ENCODE measurements around the gene RB1. TPM values are rescaled to one million over a fixed set of nuclear protein-coding genes. Genes with fewer than 3 reads are reported as not detected.
A peak's percentile ranks its signal among the peaks of the same experiment; 100 is the strongest.

Gene RB1
- total RNA-seq, 1 donor, result 48.4 TPM

DNA sequence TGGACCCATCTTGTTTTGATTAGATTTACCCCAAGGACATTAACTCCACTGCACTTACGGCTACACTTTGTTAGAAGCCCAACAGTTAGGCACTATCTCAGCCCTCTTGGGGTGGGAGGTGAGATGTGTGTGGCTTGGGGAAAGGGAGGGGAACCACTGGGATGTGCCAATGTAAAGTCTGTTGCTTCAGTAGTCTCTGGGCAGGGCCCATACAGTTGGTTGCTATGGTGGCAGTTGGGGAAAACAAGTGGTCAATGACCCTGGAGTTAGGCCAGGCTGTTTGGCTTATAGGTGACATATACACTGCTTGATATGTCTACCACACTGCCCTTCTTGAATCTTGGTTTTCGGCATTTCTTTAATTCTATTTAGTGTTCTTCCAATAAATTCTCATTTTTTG is 8.9 kb upstream of the RB1 start:
- TF ChIP-seq, protein P1, sequence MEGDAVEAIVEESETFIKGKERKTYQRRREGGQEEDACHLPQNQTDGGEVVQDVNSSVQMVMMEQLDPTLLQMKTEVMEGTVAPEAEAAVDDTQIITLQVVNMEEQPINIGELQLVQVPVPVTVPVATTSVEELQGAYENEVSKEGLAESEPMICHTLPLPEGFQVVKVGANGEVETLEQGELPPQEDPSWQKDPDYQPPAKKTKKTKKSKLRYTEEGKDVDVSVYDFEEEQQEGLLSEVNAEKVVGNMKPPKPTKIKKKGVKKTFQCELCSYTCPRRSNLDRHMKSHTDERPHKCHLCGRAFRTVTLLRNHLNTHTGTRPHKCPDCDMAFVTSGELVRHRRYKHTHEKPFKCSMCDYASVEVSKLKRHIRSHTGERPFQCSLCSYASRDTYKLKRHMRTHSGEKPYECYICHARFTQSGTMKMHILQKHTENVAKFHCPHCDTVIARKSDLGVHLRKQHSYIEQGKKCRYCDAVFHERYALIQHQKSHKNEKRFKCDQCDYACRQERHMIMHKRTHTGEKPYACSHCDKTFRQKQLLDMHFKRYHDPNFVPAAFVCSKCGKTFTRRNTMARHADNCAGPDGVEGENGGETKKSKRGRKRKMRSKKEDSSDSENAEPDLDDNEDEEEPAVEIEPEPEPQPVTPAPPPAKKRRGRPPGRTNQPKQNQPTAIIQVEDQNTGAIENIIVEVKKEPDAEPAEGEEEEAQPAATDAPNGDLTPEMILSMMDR (IDR thresholded peaks at IDR 0.05; ENCODE audit: insufficient read depth, low read length), result no peak
- no peak overlapping the region for H3K4me3 ChIP-seq (ENCODE audit: low read depth, low read length)
- no peak for DNase-seq (ENCODE audit: low read depth)

DNA sequence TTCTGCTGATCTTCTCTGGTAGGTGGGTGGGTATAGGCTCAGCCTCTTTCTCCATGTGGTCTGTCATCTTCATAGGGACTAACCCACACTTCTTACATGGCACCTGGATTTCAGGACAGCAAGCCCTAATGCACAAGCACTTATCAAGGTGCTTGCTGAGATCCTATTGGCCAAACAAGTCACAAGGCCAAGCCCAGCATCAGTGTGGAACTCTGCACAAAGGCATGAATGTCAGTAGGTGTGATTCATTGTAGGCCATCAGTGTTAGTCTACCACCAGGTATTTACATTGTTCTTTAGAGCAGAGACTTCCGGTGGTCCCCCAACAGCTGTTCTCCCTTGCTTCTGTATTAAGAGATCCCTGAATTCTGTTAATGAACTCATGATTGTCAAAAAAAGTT is 8.3 kb upstream of the RB1 start:
- no peak overlapping the region for H3K4me3 ChIP-seq (ENCODE audit: low read depth, low read length)
- TF ChIP-seq, protein P1 (IDR thresholded peaks at IDR 0.05; ENCODE audit: insufficient read depth, low read length), result no peak
- no peak for DNase-seq (ENCODE audit: low read depth)

DNA sequence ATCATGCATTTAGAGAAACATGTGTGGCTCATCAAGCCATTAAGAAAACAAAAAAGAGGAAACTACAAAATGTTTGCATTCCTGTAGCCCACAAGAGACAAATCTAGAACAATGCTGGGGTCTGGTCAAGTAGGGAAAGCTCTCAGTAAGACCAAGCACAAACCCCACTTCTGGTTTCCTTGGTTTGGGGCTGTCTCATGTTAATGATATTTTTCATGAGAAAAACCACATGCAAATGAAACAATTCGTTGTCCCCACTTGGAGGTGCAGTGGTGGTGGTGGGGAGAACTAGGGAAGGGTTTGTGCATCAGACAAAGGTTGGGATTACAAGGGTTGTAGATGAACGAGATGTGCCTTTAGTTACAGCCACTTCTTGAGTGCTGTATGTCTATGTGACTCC is 7.0 kb upstream of the RB1 start:
- TF ChIP-seq, protein P1 (IDR thresholded peaks at IDR 0.05; ENCODE audit: insufficient read depth, low read length), result no peak
- DNase-seq (ENCODE audit: low read depth), result no peak
- no peak overlapping the region for H3K4me3 ChIP-seq (ENCODE audit: low read depth, low read length)

DNA sequence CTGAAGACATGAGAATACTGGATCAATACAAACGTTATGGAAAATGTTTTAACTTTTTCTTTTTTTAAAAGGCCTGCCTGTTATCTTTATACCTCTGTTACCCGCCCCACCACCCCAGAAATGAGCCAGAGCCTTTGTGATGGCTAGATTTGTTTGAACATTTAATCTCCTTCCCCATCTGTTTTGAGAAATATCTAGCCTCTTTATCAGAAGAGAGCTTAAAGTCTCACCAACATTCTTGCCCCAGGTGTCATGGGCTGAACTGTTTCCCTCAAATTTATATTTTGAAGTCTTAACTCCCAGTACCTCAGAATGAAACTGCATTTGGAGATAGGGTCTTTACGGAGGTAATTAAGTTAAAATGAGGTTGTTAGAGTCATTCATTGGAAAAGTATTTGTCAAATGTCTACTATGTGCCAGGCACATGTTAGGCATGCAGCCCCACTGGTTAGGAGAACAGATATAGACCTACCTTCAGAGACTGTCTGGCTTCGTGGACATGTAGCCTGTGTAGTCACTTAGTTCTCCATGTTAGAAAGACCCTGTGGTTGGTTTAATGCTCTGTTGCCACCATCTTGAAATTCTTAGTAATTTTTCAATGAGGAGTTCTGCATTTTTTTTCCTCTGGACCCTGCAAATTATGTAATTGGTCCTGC is 6.3 kb upstream of the RB1 start:
- DNase-seq (ENCODE audit: low read depth), result no peak
- TF ChIP-seq, protein P1 (IDR thresholded peaks at IDR 0.05; ENCODE audit: insufficient read depth, low read length), result no peak
- H3K4me3 ChIP-seq (ENCODE audit: low read depth, low read length), result no peak overlapping the region

DNA sequence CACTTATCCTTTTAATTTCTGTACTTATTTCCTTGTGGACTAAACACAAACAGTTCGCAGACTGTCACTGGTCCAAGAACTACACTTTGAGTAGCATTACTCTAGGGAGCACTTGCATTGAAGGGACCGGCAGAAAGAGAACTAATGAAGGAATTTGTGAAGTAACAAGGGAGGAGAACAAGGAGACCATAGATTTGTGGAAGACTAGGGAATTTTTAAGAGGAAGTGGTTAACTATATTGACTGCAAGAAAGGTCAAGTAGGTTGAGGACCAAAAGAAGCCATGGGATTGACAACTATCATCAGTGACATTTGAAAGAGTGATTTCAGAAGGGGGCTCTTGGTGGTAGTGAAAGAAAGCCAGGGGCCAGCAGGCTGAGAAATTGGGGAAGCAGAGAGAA is 4.0 kb upstream of the RB1 start:
- TF ChIP-seq, protein P1 (IDR thresholded peaks at IDR 0.05; ENCODE audit: insufficient read depth, low read length), result no peak
- DNase-seq (ENCODE audit: low read depth), result no peak
- H3K4me3 ChIP-seq (ENCODE audit: low read depth, low read length), result no peak overlapping the region

DNA sequence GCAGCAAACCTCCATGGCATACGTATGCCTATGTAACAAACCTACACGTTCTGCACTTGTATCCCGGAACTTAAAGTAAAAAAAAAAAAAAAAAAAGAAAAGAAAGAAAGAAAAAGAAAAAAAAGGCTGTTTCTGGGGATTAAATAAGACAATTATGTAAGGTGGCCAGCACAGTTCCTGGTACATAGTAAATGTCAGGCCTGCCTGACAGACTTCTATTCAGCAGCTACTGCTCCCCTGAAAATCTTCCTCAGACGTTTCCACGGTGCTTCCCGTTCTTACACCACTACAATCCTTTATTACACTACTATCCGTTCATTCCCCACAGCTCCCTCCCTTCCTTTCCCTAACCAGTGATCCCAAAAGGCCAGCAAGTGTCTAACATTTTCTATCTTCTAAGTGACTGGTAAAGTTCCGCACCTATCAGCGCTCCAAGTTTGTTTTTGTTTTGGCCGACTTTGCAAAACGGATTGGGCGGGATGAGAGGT is 636 bp upstream of the RB1 start:
- H3K4me3 ChIP-seq (ENCODE audit: low read depth, low read length), result peak overlapping the region; percentile 83
- TF ChIP-seq, protein P1 (IDR thresholded peaks at IDR 0.05; ENCODE audit: insufficient read depth, low read length), result no peak
- DNase-seq (ENCODE audit: low read depth), result peak; percentile 62
